Lung (tissue), 5 donors: ENCODE results near the gene ALDH4A1. TPM values are rescaled to one million over a fixed set of nuclear protein-coding genes. Genes with fewer than 3 reads are reported as not detected.

Source experiments
- polyA plus RNA-seq, 2 donors: library from polyadenylated mRNA; stranded (reverse); fragments of 200-250 nt; gene quantifications; one replicate each; pipeline ENCODE4 v1.2.1, GENCODE V29; 2013
- small RNA-seq: library from RNA; depleted of rRNA; stranded (forward); fragments of <200 nt; gene quantifications from one replicate; pipeline ENCODE3, GENCODE V24; 2014; ENCODE audit warnings: low replicate concordance
- total RNA-seq, 2 donors: library from RNA; depleted of rRNA in 1 of 2; stranded (reverse); fragments of >200 nt in 1 of 2; gene quantifications; one replicate each; pipeline ENCODE4 v1.2.1, GENCODE V29; 2014 to 2021
- donor health status: Bipolar disorder and iron deficiency.
- donor health status: healthy.
- donor health status: DM: yes; HTN: yes; CAD: no.

The ALDH4A1 gene
- total and polyA plus RNA-seq, 4 donors = 6.4 to 16.3 (median 11.2) TPM

Small RNA genes within 50 kb of the gene (small RNA-seq; reads per million reads assigned to genes)
- not detected for gene MIR1290
- not detected for gene MIR4695

Other genes starting within 250 kb of the ALDH4A1 start
- gene TAS1R2, start 42.9 kb downstream of the ALDH4A1 start, total RNA-seq = not detected
- gene TAS1R2, start 42.9 kb downstream of the ALDH4A1 start, polyA plus RNA-seq = not detected
- 10 to 100 TPM in 1 of 2 donors, 1 to 10 TPM in 1; 8.7 to 18.9 TPM for gene IFFO2, start 54.1 kb upstream of the ALDH4A1 start, total RNA-seq
- gene IFFO2, start 54.1 kb upstream of the ALDH4A1 start, polyA plus RNA-seq = 1 to 10 TPM; 7.6 to 8.0 TPM